Skeletal muscle cell (primary cell): ENCODE data around the gene CELSR1.

Experiments
- DNase-seq: peaks from one replicate; pipeline ENCODE4 v3.0.0-alpha.2; 2010; ENCODE audit warnings: low read depth
- H3K4me3 ChIP-seq: 2 replicates; pipeline ENCODE4 v1.5.1; 2011; ENCODE audit warnings: low read depth, mild to moderate bottlenecking, control low read depth, low read length, moderate library complexity

Gene CELSR1

DNA sequence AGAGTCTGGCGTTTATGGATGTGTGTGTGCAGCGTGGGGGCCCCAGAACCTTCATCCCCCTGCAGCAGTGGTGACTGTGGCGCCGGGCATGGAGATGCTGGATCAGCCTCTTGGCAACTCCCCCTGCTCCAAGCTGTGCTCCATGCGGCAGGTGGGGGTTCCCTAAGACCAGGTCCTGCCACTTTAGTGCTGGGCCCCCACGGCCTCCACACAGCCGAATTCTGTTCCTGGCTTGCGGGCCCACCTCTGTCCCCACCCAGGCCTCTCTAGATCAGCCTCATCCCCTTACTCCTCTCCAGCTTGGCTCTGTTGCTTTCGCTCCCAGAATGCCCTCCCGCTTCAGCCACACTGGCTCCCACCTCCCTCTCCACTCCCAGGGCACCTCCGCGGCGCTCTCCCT is 142.3 kb downstream of the CELSR1 start:
- H3K4me3 ChIP-seq, result no peak overlapping the region
- no peak for DNase-seq

- no peak overlapping the region for H3K4me3 ChIP-seq
- no peak for DNase-seq
These were observed 142.8 kb downstream of the CELSR1 start for GRCh38 chr22:46394622-46395021.

DNA sequence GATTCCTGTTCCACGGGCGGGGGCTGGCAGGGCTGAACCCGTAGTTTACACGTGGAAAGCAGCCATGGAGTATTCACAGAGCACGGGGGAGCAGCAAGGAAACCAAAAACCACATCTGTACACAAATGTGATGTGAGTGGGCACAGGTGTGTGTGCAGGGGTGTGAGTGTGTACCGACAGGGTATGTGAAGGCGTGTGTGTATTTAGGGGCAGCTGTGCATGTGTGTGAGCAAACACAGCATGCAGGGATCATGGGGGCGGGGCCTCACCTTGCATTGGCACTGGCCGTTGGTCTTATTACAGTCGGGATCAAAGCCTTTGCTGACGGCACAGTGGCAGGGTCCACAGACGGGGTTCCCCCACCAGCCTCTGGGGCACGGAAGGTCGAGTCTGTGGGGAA is 143.5 kb downstream of the CELSR1 start:
- no peak for DNase-seq
- H3K4me3 ChIP-seq, result no peak overlapping the region

GRCh38 chr22:46392137-46392844 is 145.1 kb downstream of the CELSR1 start:
- no peak for DNase-seq
- no peak overlapping the region for H3K4me3 ChIP-seq

- DNase-seq, result no peak
- no peak overlapping the region for H3K4me3 ChIP-seq
These were observed 145.8 kb downstream of the CELSR1 start for GRCh38 chr22:46391486-46392136.

DNA sequence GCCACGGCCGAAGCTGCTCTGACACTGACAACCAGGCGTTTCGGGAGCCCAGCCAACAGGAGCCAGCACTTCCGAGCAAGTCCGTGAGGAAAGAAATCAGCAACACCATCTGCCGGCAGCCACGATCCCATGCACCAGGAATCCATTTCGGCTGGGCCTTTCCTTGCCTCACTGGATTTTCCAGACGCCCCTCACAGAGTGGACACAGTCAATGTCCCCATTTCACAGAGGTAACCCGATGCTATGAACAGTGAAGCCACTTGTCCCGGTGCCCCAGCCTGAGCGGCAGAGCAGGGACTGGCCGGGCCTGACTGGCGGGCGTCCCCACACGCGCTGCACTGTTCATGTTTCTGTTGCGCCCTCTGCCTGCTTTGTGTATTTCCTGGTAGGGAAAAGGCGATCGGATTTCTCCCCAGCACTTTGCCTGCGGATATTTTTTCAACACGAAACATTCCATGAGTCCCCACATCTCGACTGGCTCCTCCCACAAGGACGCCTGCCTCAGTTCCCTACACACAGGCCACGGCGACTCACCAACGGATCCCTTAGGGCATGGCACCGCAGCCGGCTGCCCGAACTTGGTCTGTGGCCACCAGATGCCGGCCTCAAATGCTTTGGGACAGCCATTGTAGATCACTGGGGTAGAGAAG is 146.6 kb downstream of the CELSR1 start:
- peak overlapping the region; percentile 34 for H3K4me3 ChIP-seq

GRCh38 chr22:46390105-46390651 is 147.2 kb downstream of the CELSR1 start:
- peak overlapping the region; percentile 34 for H3K4me3 ChIP-seq
- DNase-seq, result no peak

More for the DNA sequence above, 146.6 kb downstream of the CELSR1 start:
- DNase-seq, result peak; percentile 20

DNA sequence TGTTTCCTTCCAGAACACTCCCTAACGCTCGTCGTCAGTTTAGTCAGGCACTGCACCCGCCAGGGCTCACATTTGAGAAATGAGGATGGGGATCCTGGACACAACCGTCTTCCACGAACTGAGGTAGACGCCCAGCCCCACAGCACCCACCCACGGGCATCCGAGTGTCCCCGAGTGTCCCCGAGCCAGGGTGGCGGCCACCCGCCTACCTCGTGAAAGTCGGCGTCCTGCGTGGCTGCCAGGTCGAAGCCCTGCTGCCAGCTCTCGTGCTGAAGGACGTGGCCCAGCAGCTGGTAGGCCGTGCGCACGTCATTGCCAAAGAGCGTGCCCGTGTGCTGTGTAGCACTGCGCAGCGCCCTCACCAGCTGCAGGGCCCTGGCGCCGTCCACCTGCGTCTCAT is 148.3 kb downstream of the CELSR1 start:
- no peak overlapping the region for H3K4me3 ChIP-seq
- DNase-seq, result no peak

GRCh38 chr22:46388647-46389046 is 148.8 kb downstream of the CELSR1 start:
- H3K4me3 ChIP-seq, result no peak overlapping the region
- no peak for DNase-seq

- no peak for DNase-seq
- no peak overlapping the region for H3K4me3 ChIP-seq
These were observed 149.7 kb downstream of the CELSR1 start for GRCh38 chr22:46387748-46388147.

DNA sequence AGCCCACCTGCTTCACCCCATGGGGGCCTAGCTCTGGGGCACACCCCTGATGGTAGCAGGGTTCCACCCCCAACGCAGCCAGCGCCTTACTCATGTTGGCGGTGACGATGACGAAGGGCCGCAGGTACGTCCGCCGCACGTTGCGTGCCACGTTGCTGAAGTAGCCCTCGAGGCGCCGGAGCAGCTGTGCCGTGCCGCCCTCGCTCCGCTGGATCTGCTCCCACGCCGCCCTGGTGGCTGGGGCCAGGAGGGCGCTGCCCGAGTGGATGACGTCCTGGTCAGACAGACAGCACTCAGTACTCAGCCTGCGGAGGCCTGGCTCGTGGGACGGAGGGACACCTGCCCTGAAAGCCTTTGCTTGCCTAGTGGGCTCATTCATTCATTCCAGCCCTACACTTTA is 151.1 kb downstream of the CELSR1 start:
- no peak for DNase-seq
- no peak overlapping the region for H3K4me3 ChIP-seq

GRCh38 chr22:46382524-46382923 is 154.9 kb downstream of the CELSR1 start:
- no peak for DNase-seq
- no peak overlapping the region for H3K4me3 ChIP-seq

- H3K4me3 ChIP-seq, result no peak overlapping the region
- no peak for DNase-seq
These were observed 155.7 kb downstream of the CELSR1 start for GRCh38 chr22:46381731-46382130.

GRCh38 chr22:46381142-46381541 is 156.3 kb downstream of the CELSR1 start:
- H3K4me3 ChIP-seq, result no peak overlapping the region
- DNase-seq, result no peak

- DNase-seq, result no peak
These were observed 156.8 kb downstream of the CELSR1 start for GRCh38 chr22:46380581-46380980.

DNA sequence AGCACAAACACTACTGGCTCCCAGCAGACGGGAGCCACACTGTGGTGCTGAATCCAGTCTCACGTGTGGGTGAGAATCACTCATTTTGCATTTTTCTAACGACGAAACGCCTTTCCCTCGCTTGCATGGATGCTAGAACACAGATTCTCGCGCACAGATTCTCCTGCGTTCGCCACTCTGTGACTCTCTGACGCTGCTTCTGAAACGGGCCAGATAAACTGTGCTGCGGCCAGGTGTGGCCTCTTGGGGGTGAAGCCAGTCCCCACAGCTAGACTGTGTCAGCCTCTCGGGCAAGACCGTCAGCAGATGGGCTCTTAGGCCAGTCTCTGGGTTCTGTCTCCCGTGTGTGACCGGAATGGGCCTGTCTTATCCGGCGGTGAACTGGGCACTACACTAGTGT is 157.4 kb downstream of the CELSR1 start:
- no peak overlapping the region for H3K4me3 ChIP-seq
- DNase-seq, result no peak

More at GRCh38 chr22:46380581-46380980, 156.8 kb downstream of the CELSR1 start:
- H3K4me3 ChIP-seq, result no peak overlapping the region

DNA sequence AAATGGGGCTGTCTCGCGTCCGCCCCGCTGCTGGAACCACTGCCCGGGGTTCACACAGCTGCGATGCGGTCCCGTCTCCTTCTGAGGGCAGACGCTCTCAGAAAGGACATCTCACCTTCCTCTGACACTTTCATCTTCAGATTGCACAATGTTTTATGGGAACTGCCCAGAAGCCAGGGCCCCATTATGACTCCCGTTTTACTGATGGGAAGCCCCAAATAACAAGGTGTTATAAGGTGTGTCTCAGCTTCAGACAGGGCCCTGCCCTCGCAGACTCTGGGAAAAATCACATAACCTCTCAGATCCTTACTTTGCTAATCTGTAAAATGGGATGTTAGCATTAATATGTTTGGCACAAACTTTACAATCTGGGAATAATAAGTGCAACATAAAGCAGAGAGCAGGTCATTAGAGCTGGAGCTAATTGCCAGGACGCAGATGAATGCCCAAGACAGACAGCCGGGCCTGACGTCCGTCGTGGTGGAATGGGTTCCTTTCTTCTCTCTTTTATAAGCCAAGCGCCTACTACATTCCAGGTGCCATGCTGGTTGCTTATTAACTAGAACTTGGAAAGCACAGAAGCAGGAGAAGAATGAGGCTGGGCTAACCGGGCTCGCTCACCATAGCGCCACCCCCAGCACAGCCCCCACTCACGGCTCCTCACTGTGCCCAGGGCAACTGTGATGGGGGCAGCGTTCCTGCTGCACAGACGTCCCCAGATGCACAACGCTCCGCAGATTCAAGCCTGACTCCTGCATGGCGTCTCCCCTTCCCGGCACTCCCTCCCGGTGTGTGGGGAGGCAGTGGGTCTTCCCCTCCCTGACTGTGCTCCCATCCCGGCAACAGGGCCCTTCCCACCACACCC is 158.1 kb downstream of the CELSR1 start:
- no peak for DNase-seq
- H3K4me3 ChIP-seq, result no peak overlapping the region

- no peak overlapping the region for H3K4me3 ChIP-seq
- DNase-seq, result no peak
These were observed 158.9 kb downstream of the CELSR1 start for GRCh38 chr22:46378426-46379065.
